Stimulated activated CD8-positive, alpha-beta memory T cell treated with anti-CD3 and anti-CD28 coated beads, Interleukin-12 subunit alpha, Interleukin-12 subunit beta, amount 100 ng/mL, for 24 hours (primary cell): ENCODE data around the gene SLC28A1.

Experiments
- DNase-seq: peaks from one replicate; pipeline ENCODE4 v3.0.0-alpha.2; 2020; ENCODE audit errors: extremely low read depth

Gene SLC28A1

DNA sequence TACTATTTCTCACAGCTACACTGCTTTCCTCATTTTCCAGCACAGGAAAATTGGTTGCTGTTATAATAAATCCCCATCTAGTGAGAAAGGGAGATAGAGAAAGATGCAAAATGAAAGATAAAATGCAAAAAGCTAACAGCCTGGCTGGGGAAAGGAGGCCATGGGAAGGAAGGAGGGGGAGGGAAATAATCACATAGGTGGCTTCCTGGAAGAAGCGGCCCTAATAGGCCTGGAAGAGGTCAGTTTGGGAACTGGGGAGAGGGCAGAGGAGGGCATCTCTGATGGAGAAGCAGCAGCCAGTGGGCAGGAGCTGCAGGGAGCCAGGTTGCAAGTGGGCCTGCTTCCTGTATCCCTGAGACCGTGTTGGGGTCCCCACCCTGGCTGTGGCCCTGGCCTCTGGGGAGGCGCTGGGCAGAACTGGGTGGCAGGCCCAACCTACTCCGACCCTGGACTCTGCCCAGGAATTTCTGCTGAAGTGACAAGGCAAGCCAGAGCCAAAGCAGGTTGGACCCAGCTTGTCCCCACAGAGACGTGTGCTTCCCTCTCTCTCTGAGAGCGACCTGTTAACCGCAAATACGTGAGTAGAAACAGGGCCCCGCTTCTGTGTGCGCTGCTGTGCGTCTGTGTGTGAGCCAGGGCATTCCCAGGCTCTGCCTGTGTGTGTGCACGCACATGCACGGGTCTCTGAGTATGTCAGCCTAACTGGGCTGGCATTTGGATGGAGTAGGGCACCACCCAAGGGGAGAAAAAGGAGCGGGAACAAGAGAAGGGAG lies 1.9 kb downstream of the SLC28A1 start:
- DNase-seq = no peak

DNA sequence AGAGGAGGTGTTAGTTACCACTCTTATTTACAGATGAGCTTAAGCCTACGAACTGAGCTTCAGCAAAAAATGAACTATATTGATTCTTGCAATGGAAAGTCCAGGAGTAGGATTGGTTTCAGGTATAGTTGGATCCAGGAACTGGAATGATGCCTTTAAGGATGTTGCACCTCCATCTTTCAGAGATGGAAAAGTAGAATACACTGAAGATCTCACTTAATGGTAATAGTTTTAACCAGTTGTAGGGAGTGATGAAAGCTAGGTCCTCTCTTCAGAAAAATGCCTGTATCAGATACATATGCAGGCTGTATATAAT lies 2.5 kb downstream of the SLC28A1 start:
- DNase-seq = no peak

DNA sequence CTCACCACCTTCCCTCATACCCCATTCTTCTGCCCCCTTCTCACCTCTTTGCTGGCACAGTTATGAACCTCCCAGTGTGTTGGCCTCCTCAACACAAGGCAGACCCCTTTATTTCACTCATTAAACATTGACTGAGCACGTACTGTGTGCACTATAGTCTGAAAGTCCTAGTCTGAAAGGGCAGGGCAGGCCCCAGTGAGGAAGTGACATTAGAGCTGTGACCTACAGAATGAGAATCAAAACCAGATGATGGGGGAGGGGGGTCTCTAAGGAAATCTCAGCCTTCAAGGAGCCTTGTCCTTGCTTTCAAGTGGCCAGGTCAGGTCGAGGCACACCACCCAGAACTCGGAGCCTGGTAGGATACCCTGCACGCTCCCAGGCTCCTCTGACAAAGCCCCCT lies 3.5 kb downstream of the SLC28A1 start:
- no peak for DNase-seq

DNA sequence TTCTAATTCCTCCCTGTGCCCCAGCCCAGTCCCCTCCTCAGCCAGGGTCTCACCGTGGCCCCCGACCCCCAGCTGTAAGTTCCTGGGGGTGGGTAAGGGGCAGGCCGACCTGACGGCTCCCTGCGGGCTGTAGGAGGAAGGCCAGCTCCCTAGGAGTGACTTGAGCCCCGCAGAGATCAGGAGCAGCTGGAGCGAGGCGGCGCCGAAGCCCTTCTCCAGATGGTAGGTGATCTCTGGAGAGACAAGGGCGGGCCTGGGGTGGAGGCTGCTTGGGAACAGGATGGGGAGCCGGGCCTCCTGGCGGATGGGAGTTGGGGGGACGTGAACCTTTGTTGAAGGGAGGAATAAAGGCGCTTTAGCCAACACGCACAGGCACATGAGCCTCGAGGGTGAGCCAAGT lies 4.2 kb downstream of the SLC28A1 start:
- DNase-seq = no peak

DNA sequence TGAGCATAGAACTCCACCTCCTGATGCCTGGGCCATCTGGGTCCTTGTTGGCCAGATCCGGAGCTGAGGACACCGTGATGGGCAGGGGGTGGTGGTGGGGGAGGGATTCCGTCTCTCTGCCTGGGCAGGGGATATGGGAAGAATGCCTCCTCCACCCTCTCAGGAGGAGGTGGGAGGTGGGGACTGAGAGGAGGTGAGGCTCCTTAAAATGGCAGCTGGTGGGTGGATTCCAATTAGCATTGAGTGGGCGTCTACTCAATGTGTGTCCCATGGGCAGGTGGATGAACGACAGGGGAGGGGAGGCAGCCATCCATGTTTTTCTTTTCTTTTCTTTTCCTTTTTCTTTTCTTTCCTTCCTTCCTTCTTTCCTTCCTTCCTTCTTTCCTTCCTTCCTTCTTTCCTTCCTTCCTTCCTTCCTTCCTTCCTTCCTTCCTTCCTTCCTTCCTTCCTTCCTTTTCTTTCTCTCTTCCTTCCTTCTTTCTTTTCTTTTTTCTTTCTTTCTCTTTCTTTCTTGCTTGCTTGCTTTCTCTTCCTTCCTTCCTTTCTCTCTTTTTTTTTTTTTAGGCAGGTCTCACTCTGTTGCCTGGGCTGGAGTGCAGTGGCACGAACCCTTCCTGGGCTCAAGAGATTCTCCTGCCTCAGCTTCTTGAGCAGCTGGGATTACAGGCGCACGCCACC lies 5.0 kb downstream of the SLC28A1 start:
- DNase-seq = no peak

DNA sequence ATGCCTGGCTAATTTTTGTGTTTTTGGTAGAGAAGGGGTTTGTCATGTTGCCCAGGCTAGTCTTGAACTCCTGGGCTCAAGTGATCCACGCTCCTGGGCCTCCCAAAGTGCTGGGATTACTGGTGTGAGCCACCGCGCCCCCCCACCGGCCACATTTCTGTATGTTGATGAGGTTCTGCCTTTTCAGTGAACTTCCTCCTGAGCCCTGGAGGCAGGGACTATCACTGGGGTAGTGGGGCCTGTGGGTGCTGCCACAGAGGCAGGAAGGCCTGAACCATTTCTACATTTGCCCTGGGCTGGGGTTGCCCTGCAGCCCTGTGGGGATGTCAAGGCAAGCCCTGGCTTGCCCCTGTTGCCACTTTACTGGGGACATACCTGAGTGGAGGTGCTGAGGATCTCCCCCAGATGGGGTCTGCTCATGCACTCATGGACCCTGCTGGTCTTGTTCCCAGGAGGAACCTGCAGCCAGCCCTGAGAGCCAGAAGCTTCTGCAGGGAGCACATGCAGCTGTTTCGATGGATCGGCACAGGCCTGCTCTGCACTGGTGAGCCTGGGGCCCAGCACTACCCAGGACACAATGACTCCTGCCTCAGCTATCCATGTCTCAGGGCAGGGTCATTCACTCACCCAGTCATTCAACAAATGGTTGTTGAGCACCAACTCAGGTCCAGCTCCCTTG lies 5.7 kb downstream of the SLC28A1 start:
- DNase-seq = no peak

DNA sequence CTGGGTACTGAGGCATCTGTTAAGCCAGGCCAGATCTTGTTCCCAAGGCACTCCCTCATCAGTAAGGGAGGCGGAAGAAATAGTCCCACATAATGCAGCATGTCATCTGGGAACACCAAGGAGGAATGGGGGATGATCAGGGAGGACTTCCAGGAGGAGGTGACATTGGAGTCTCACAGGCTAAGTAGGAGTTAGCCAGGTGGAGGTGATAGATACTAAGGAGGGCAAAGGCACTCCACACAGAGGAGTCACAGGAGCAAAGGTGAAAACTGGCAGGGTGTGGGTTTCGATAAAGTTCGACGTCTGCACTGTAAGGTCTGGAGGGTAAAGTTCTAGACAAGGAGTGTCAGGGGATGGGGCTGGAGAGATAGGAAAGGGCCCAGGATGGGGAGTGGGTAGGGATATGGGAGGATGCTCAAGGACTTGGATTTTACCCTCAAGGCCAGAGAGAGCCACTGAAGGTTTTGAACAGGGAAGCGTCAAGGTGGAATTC lies 6.3 kb downstream of the SLC28A1 start:
- no peak for DNase-seq

DNA sequence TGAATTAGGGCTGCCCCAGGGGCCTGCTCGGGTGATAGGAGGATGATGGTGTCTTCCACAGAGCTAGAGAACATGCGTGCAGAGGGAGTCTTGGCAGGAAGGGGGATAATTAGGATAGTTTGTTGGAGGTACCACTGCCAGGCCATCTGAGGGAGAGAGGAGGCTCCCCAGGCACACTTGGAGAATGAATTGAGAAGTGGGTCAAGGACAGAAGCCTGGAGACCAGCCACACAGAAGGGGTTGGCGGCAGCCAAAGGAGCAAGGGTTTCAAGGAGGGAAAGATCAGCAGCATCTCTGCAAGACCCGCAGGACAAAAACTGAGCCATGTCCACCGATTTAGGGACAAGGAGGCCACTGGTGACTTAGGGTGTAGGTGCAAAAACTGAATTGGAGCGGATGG lies 6.9 kb downstream of the SLC28A1 start:
- DNase-seq = no peak

DNA sequence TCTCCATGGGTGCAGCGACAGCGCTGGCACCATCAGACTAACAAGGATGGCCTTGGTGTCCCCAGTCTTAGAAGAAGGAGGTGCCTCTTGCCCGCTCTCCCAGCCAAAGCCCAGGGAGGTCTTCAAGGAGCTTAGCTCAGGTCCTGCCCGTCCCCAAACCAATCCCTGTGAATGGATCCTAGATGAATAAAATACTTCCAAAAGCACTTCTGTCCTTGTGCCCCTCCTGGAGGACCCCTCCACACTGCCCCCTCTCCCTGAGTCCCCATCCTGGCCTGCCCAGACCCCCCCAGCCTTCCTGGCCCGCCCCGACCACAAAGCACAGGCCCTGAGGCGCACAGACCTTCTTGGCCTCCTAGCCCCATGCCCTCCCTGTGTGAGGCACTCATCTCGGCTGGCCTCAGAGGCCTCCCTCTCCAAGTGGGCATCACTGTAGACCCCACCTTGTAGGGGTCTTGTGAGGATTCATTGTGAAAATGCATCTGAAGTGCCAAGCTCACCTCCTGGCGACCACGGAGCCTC lies 8.4 kb downstream of the SLC28A1 start:
- DNase-seq = no peak

DNA sequence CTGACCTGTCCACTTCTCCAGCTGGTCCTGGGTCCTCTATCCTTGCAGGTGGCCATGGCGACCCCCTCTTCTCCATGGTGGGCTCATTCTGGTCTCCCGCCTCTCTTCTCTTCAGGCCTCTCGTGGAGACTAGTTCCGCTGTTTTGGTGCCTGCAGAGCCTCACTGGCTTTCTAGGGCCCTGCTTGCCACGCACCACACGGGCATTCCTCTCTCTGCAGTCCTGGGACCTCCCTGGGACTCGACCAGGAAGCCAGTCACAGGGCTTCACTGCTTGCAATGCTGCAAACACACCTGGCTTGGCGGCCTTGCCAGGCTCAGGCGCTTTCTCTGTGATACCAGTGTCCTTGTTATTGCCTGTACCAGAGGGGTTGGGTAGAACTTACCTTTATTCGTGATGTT lies 9.1 kb downstream of the SLC28A1 start:
- DNase-seq = no peak

DNA sequence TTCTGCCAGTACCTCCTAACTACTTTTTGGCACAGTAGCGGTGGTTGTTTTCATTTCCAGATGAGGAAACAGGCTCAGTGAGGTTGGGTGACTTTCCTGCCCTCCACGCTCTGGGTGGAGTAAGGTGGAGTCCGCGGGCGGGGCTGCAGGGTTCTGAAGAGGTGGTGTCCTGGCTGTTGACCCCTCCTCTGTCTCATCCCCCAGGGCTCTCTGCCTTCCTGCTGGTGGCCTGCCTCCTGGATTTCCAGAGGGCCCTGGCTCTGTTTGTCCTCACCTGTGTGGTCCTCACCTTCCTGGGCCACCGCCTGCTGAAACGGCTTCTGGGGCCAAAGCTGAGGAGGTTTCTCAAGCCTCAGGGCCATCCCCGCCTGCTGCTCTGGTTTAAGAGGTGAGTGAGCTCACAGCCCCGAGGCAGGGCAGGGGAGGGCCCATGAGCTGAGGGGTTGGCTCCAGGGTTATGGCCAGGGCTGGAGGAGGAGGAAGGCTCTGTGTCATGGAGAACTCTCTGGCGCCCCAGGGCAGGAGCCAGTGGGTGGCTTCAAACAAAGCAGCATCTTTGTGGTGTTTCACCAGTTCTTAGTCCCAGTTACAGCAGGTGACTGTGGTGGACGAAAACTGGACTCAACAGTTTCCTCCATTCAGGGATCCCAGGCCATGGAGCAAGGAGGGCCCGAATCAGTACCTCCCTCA lies 10.4 kb downstream of the SLC28A1 start:
- DNase-seq = no peak

DNA sequence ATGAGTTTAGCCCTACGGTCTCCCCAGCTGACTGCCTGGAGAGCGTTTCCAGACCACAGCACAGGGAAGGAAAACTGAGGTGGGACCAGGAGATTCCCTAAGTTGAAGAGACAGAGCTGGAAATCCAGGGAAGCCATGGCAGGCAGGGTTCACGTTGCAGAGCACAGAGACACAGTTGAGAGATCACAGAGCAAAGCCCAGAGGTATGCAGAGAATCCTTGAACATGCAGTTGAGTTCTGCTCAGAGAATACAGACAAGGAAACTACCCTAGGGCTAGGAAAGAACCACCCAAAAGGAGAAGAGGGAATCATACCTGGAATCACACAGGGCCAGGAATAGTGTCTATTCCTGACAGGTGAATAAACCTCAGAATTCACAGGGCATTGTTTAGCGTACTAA lies 14.3 kb downstream of the SLC28A1 start:
- no peak for DNase-seq

DNA sequence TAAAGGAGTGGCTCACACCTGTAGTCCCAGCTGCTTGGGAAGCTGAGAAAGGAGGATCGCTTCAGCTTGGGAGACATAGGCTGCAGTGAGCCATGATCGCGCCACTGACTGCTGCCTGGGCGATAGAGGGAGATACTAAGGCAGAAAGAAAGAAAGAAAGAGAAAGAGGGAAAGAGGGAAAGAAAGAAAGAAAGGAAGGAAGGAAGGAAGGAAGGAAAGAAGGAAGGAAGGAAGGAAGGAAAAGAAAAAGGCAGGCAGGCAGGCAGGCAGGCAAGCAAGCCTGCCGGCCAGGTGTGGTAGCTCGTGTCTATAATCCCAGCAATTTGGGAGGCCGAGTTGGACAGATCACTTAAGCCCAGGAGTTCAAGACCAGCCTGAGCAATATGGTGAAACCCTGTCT lies 15.3 kb downstream of the SLC28A1 start:
- no peak for DNase-seq

DNA sequence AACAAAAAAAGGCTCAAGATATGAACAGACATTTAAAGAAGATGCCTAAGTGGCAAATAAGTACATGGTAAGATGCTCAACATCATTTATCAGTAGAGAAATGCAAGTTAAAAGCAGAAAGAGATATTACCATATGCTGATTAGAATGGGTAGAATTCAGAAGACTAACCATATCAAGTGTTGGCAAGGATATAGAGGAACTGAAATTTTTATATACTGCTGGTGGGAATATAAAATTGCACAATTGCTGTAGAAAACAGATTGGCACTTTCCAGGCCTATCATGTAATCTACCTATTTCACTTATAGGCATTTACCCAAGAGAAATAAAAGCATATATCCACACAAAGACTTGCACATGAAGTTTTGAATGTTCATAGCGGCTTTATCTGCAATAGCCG lies 17.1 kb downstream of the SLC28A1 start:
- no peak for DNase-seq

DNA sequence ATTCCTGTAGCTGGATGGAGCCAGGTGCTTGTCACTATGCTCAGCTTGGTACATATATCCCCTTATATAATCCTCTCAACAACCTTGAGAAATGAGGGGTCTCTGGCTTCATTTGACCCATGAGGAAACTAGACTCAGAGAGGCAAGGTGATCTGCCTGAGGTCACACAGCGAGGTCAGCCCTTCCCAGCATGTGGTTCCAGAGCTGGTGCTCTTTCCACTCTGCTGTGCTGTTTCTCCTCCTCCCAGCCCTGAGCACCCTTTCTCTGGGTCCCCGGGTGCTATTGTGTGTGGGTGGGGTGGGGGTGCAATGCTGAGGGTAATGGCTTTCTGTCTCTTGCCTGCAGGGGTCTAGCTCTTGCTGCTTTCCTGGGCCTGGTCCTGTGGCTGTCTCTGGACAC lies 19.3 kb downstream of the SLC28A1 start:
- DNase-seq = no peak

DNA sequence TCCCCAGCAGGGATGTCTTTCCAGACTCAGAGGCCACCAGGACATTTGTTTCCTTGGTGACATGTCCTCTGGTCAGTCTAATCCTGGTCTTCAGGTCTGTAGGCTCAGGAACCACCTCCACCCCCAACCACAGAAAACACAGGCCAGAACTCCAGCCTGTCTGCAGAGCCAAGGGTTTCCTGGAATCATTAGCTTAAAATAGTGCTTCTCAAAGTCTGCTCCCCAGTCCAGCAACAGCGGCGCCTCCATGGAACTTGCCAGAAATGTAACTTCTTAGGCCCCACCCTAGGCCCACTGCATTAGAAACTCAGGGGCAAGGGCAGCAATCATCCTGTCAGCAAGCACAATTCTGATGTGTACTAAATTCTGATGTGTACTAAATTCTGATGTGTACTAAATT lies 20.0 kb downstream of the SLC28A1 start:
- no peak for DNase-seq

DNA sequence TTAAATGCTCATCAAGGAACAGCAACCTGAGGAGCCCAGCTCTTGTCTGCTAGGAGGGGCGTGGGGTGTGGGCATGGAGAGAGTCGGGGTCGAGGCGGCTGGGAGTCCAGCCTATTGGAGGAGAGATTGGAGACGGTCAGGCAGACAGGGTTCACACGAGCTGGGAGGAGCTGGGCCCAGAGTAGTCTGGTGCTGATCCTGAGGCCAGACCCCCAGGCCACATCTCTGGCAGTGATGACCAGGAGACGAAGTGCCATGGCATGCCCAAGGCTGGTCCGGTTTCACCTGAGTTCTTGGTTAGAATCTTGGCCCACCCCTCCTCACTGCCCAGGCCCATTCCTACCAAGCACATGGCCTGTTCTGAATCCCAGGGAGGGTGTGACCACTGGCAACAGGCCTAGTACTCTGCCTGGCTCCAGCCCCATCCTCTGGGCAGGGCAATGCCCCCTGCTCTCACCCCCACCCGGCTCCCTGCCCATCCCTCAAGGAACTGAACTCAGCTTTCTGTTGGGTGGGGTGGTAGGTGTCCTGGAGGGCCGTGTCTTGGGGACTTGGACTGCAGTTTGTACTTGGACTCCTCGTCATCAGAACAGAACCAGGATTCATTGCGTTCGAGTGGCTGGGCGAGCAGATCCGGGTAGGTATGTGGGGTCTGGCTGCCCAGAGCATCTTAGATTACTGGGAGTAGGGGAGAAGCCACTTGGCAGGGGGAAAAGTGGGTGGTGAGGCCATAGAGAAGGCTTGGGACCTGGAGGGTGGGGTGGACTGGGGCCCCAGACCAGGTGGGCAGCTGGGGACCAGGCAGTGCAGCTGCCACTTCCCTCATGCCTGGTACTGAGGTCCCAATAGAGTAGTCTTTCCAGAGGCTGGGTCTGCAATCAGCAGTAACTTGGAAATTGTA lies 20.8 kb downstream of the SLC28A1 start:
- no peak for DNase-seq

DNA sequence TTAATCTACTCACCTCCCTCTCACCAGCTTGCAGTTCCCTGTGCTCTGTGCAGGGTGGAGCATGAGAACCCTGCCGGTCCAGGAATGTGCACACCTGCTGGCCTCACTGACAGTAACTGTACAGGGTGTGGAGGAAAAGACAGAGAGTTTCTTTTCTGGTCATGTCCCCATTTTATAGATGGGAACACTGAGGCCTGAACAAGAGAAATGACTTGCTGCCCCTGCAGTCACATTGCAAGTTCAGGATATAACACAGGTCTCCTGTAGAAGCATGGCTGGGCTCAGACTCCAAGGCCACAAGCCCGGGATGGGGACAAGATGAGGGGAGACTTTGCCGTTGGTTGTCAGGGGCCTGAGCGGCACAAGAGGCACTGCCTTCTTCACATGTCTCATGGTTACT lies 23.3 kb downstream of the SLC28A1 start:
- DNase-seq = no peak

DNA sequence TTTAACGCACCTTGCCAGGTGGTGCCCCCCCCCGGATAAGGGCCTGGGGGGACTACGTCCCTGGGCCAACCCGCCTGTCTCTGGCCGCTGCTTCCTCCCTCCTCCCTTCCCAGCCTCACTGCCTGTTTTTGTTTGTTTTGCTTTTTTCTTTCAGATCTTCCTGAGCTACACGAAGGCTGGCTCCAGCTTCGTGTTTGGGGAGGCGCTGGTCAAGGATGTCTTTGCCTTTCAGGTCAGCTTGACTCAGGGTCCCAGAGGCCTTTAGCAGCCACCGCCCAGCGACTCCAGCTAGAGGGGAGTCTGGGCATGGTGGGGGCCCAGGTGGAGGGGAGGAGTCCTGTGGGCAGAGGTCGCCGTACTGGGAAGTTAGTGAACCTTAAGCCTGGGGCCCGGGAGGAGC lies 24.1 kb downstream of the SLC28A1 start:
- DNase-seq = no peak

DNA sequence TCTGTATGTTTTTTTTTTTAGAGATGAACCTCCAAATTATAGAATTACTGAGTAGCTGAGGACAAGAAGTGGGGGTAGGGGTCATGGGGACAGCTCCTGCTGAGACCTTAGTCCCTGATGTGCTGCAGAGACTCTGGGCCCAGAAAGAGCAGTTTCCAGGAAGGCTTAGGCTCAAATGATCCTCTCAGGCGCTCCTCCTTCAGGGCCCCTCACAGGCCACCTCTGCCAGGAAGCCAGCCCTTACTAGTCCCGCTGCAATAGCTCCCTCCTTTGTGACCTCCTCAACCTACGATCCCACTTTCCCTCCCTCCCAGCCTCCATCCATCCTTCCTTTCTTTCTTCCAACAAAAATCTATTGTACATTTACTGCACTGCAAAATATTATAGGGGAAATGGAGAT lies 24.6 kb downstream of the SLC28A1 start:
- no peak for DNase-seq

DNA sequence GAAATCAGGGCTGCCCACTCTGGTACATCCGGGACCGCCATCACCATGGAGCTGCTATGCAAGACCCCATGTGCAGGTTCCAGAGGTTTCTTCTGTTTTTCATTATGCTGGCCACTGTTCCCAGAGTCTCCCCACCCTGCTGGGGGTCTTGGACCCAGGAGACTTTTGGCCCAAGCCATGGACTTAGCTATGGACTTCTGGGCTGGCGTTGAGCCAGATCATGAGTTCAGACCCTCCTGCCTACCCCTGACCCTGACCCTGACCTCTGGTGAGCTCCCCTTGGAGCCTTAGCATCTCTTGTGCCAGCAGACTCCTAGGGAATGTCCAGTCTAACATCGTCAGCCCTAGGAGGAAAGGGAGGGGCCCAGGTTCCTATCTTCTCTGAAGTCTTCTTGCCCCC lies 25.3 kb downstream of the SLC28A1 start:
- DNase-seq = no peak
